ENCODE data around the gene CEP350.
A peak's percentile ranks its signal among the peaks of the same experiment; 100 is the strongest.

Gene CEP350

GRCh38 chr1:180029524-180030135 lies 75.0 kb downstream of the CEP350 start:
- no peak for TF ChIP-seq CTCF (IDR thresholded peaks at IDR 0.05)
- TF ChIP-seq ZFX (IDR thresholded peaks at IDR 0.05; ENCODE audit: borderline replicate concordance): no peak
- no peak overlapping the region for H3K27ac ChIP-seq

GRCh38 chr1:180031664-180032063 lies 77.1 kb downstream of the CEP350 start:
- H3K27ac ChIP-seq: no peak overlapping the region

DNA sequence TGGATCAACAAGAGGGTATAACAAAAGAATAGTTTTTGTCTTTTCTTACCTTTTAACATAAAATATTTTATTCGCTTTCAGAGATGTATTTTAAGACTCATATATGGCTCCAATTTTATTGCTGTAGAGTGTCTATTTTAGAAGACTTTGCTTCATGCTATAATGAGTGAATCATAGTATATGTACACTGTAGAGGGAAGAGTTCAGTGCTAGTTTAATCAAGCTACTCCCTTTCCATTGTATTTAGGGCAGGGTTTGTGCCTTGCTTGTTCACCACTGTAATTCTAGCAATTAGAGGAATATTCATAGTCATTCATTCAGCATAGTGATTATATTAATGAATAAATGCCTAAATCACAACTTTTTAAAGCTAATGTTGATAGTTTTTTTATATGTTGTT lies 78.8 kb downstream of the CEP350 start:
- TF ChIP-seq ZFX (IDR thresholded peaks at IDR 0.05; ENCODE audit: borderline replicate concordance) (no peak), CTCF (IDR thresholded peaks at IDR 0.05) (no peak)
- H3K27ac ChIP-seq: no peak overlapping the region

More at GRCh38 chr1:180031664-180032063, 77.1 kb downstream of the CEP350 start:
- no peak for TF ChIP-seq ZFX (IDR thresholded peaks at IDR 0.05; ENCODE audit: borderline replicate concordance)
- no peak for TF ChIP-seq CTCF (IDR thresholded peaks at IDR 0.05)

DNA sequence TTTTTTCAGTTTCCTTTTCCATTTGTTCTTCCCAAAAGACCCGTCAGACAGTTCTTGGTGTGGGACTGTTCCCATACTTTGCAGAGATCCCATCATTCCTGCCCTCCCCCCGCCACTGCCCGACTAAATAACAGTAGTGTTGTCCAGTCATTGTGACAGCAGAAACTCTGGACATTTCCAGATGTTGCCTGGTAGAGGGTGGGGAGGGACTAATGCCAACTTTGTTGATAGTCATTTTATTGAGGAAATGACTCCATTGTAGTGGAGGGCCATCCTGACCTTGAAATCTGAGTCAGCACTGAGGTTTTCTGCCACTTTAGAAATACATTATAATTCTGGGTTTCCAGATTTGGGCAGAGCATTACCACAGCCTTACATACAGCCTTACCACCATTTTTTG lies 85.4 kb downstream of the CEP350 start:
- H3K27ac ChIP-seq: no peak overlapping the region
- TF ChIP-seq ZFX (IDR thresholded peaks at IDR 0.05; ENCODE audit: borderline replicate concordance): no peak
- no peak for TF ChIP-seq CTCF (IDR thresholded peaks at IDR 0.05)

DNA sequence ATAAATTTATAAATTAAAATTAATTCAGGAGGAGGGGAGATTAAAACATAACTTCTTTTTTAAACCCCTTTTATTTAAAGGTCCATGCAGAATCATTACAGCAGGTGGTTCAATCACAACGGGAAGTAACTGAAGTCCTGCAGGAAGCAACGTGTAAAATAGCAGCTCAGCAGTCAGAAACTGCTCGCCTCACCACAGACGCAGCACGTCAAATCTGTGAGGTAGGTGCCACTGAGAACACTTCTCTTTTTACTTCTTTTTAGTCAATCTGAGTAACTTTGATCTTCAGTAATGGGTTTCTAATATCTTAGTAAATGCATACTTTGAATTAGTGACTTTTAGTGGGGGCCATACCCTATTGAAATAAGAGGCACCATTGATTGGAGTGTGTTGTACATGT lies 87.0 kb downstream of the CEP350 start:
- no peak for TF ChIP-seq ZFX (IDR thresholded peaks at IDR 0.05; ENCODE audit: borderline replicate concordance)
- TF ChIP-seq CTCF (IDR thresholded peaks at IDR 0.05): no peak
- H3K27ac ChIP-seq: no peak overlapping the region

- peak overlapping the region; percentile 71 for H3K27ac ChIP-seq
- TF ChIP-seq ZFX (IDR thresholded peaks at IDR 0.05; ENCODE audit: borderline replicate concordance): no peak
- no peak for TF ChIP-seq CTCF (IDR thresholded peaks at IDR 0.05)
Measured at GRCh38 chr1:180042988-180043622, 88.5 kb downstream of the CEP350 start.

DNA sequence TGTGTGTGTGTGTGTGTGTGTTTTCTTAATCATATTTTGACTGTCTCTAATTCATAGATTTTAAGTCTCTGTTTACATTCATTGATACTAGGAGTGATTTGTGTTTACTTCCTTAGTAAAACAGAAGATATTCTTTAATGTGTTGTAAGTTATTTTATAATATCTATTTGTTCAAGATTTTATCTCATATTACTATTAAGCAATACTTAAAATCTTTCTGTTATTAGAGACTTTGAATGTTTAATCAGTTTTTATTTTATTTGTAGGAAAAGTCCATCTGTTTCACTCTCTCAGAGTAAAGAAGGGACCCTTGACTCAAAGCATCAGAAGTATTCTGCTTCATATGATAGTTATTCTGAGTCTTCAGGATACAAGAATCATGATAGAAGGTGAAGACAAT lies 89.2 kb downstream of the CEP350 start:
- H3K27ac ChIP-seq: peak overlapping the region; percentile 71
- TF ChIP-seq CTCF (IDR thresholded peaks at IDR 0.05): no peak
- no peak for TF ChIP-seq ZFX (IDR thresholded peaks at IDR 0.05; ENCODE audit: borderline replicate concordance)
